NCI-H146 (cell line): ENCODE results near the gene UNC13C.

Source experiments
- DNase-seq: peaks from one replicate; lab custom pipeline; 2025; lab: John Stamatoyannopoulos, UW

Gene UNC13C

GRCh38 chr15:54568381-54568780 is 590.1 kb downstream of the UNC13C start:
- no peak for DNase-seq

GRCh38 chr15:54571576-54571975 is 593.3 kb downstream of the UNC13C start:
- DNase-seq = no peak

- DNase-seq = no peak
These were observed 597.3 kb downstream of the UNC13C start for GRCh38 chr15:54575586-54575985.

GRCh38 chr15:54576298-54576935 is 598.2 kb downstream of the UNC13C start:
- no peak for DNase-seq

GRCh38 chr15:54577476-54578250 is 599.4 kb downstream of the UNC13C start:
- DNase-seq = no peak

- DNase-seq = no peak
These were observed 601.6 kb downstream of the UNC13C start for GRCh38 chr15:54579855-54580254.

- no peak for DNase-seq
These were observed 602.4 kb downstream of the UNC13C start for GRCh38 chr15:54580643-54581042.

GRCh38 chr15:54582863-54583643 is 604.8 kb downstream of the UNC13C start:
- DNase-seq = no peak

- no peak for DNase-seq
These were observed 606.8 kb downstream of the UNC13C start for GRCh38 chr15:54585063-54585462.

GRCh38 chr15:54594115-54594514 is 615.9 kb downstream of the UNC13C start:
- no peak for DNase-seq

- DNase-seq = no peak
These were observed 621.1 kb downstream of the UNC13C start for GRCh38 chr15:54599386-54599785.

GRCh38 chr15:54605043-54605442 is 626.8 kb downstream of the UNC13C start:
- no peak for DNase-seq

- DNase-seq = no peak
These were observed 627.3 kb downstream of the UNC13C start for GRCh38 chr15:54605556-54605955.

- DNase-seq = no peak
These were observed 630.9 kb downstream of the UNC13C start for GRCh38 chr15:54608876-54609835.

- no peak for DNase-seq
These were observed 639.9 kb downstream of the UNC13C start for GRCh38 chr15:54618120-54618519.

GRCh38 chr15:54619180-54619579 is 640.9 kb downstream of the UNC13C start:
- DNase-seq = no peak

- no peak for DNase-seq
These were observed 642.7 kb downstream of the UNC13C start for GRCh38 chr15:54620916-54621315.

GRCh38 chr15:54636147-54636546 is 657.9 kb downstream of the UNC13C start:
- no peak for DNase-seq

- no peak for DNase-seq
These were observed 660.4 kb downstream of the UNC13C start for GRCh38 chr15:54638666-54639065.

- DNase-seq = no peak
These were observed 662.6 kb downstream of the UNC13C start for GRCh38 chr15:54640873-54641272.

GRCh38 chr15:54644796-54645195 is 666.6 kb downstream of the UNC13C start:
- DNase-seq = no peak

GRCh38 chr15:54659646-54660045 is 681.4 kb downstream of the UNC13C start:
- no peak for DNase-seq
